Trophoblast cell (in vitro differentiated cells and primary cell): ENCODE measurements around the gene PXK.
A peak's percentile ranks its signal among the peaks of the same experiment; 100 is the strongest.

Experiments used
- DNase-seq, 2 donors: peaks; one replicate each; pipeline ENCODE4 v3.0.0-alpha.2; 2016
- H2AFZ ChIP-seq: 2 replicates; pipeline ENCODE4 v1.6.1; 2013; ENCODE audit warnings: low read length, moderate library complexity, mild to moderate bottlenecking; ENCODE audit not compliant: insufficient read depth, poor library complexity
- H2AK5ac ChIP-seq: 2 replicates; pipeline ENCODE4 v1.6.1; 2013; ENCODE audit warnings: mild to moderate bottlenecking, low read length
- H2BK120ac ChIP-seq: 2 replicates; pipeline ENCODE4 v1.6.1; 2013; ENCODE audit warnings: low read length, mild to moderate bottlenecking, moderate library complexity; ENCODE audit not compliant: insufficient read depth, poor library complexity
- H2BK12ac ChIP-seq: 2 replicates; pipeline ENCODE4 v1.6.1; 2013; ENCODE audit warnings: mild to moderate bottlenecking, low read length, moderate library complexity
- H2BK5ac ChIP-seq: 2 replicates; pipeline ENCODE4 v1.6.1; 2013; ENCODE audit warnings: low read length, low read depth, moderate library complexity, mild to moderate bottlenecking; ENCODE audit not compliant: poor library complexity
- H3K14ac ChIP-seq: 2 replicates; pipeline ENCODE4 v1.6.1; 2013; ENCODE audit warnings: mild to moderate bottlenecking, low read length
- H3K18ac ChIP-seq: 2 replicates; pipeline ENCODE4 v1.6.1; 2013; ENCODE audit warnings: mild to moderate bottlenecking, low read length
- H3K23ac ChIP-seq: 2 replicates; pipeline ENCODE4 v1.6.1; 2013; ENCODE audit warnings: low read length
- H3K27ac ChIP-seq: 2 replicates; pipeline ENCODE4 v1.5.1; 2013; ENCODE audit warnings: low read depth, mild to moderate bottlenecking, inconsistent platforms, low read length, moderate library complexity
- H3K27me3 ChIP-seq: 2 replicates; pipeline ENCODE4 v1.6.1; 2013; ENCODE audit warnings: inconsistent platforms, mild to moderate bottlenecking, low read length, moderate library complexity; ENCODE audit not compliant: insufficient read depth
- H3K36me3 ChIP-seq, 2 experiments: 1 replicate in 1 of 2; 2 replicates in 1 of 2; pipeline ENCODE4 v1.6.1; 2013; ENCODE audit warnings: low read length in 2 of 2, mild to moderate bottlenecking in 2 of 2, moderate library complexity in 1 of 2; ENCODE audit not compliant: insufficient read depth in 2 of 2, control insufficient read depth in 1 of 2
- H3K4ac ChIP-seq: 2 replicates; pipeline ENCODE4 v1.6.1; 2013; ENCODE audit warnings: low read depth, mild to moderate bottlenecking, low read length, moderate library complexity
- H3K4me1 ChIP-seq, 2 experiments: 1 replicate in 1 of 2; 2 replicates in 1 of 2; pipeline ENCODE4 v1.6.1; 2013; ENCODE audit warnings: low read length in 2 of 2, mild to moderate bottlenecking in 2 of 2, moderate library complexity in 1 of 2; ENCODE audit not compliant: insufficient read depth in 2 of 2, control insufficient read depth in 1 of 2
- H3K4me2 ChIP-seq: 2 replicates; pipeline ENCODE4 v1.6.1; 2013; ENCODE audit warnings: inconsistent platforms, mild to moderate bottlenecking, low read length, moderate library complexity
- H3K4me3 ChIP-seq: 2 replicates; pipeline ENCODE4 v1.5.1; 2013; ENCODE audit warnings: mild to moderate bottlenecking, low read depth, low read length, inconsistent platforms
- H3K79me1 ChIP-seq: one replicate; pipeline ENCODE4 v1.6.1; 2013; ENCODE audit warnings: low read length
- H3K79me2 ChIP-seq: 2 replicates; pipeline ENCODE4 v1.6.1; 2013; ENCODE audit warnings: low read length, mild to moderate bottlenecking; ENCODE audit not compliant: control insufficient read depth, insufficient read depth, poor library complexity
- H3K9ac ChIP-seq: 2 replicates; pipeline ENCODE4 v1.6.1; 2013; ENCODE audit warnings: mild to moderate bottlenecking, low read length
- H3K9me3 ChIP-seq: 2 replicates; pipeline ENCODE4 v1.6.1; 2013; ENCODE audit warnings: low read depth, mild to moderate bottlenecking, control low read depth, inconsistent platforms, low read length; ENCODE audit not compliant: insufficient read depth
- H4K12ac ChIP-seq: 2 replicates; pipeline ENCODE4 v1.6.1; 2013; ENCODE audit warnings: low read depth, mild to moderate bottlenecking, low read length, moderate library complexity
- H4K8ac ChIP-seq: 2 replicates; pipeline ENCODE4 v1.6.1; 2013; ENCODE audit warnings: low read depth, mild to moderate bottlenecking, low read length, moderate library complexity
- H4K91ac ChIP-seq: one replicate; pipeline ENCODE4 v1.6.1; 2013; ENCODE audit warnings: low read depth, mild to moderate bottlenecking, low read length, moderate library complexity
- WGBS: extraction: QIAGEN DNeasy Blood & Tissue Kit; methylation state at CpG from one replicate; pipeline ENCODE4 v1.1.7; 2013; ENCODE audit warnings: missing lambda C conversion rate; ENCODE audit not compliant: insufficient read length, insufficient coverage; ENCODE audit errors: extremely low coverage; 5-methylcytosine and 5-hydroxymethylcytosine counted together

The PXK gene

DNA sequence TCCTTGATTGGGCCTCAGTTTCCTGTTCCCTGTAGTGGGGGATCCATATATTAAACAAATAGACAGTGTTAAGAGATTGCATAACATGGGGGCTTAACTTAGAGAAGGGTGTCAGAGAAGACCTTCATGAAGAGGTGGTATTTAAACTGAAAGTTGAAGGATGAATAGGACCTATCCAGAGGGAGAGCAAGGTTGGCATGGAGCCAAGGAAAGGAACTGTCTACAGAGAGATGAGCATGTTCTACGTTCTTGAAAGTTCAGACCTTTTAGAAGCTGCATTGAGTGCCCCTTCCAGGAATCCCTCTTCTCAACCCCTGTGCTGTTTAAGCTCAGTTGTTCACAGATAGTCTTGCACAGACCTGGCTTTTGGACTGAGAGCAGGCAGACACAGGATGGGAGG lies 24.0 kb upstream of the PXK start:
- H3K4ac ChIP-seq, result peak overlapping the region; percentile 60
- no peak overlapping the region for H3K14ac ChIP-seq
- no peak overlapping the region for H2BK12ac ChIP-seq
- H3K18ac ChIP-seq, result no peak overlapping the region
- H4K91ac ChIP-seq, result no peak overlapping the region
- H3K9ac ChIP-seq, result no peak overlapping the region
- no peak overlapping the region for H2AK5ac ChIP-seq
- no peak overlapping the region for H2BK5ac ChIP-seq
- WGBS, result no CpG with 5 or more reads among the region's 1 CpG
- H3K4me1 ChIP-seq, result peaks cover 3 to 6% of the 10 kb centered on the region in 2 experiments
- H4K8ac ChIP-seq, result no peak overlapping the region
- H3K79me2 ChIP-seq, result peaks cover 10% of the 10 kb centered on the region
- no peak overlapping the region for H3K27ac ChIP-seq
- peaks cover 21 to 28% of the 10 kb centered on the region in 2 experiments for H3K36me3 ChIP-seq
- H2BK120ac ChIP-seq, result no peak overlapping the region
- no peak overlapping the region for H3K4me2 ChIP-seq
- H4K12ac ChIP-seq, result no peak overlapping the region
- DNase-seq, result no peak
- no peaks in the 10 kb centered on the region for H3K27me3 ChIP-seq
- no peak overlapping the region for H3K4me3 ChIP-seq
- no peak overlapping the region for H2AFZ ChIP-seq
- no peak overlapping the region for H3K23ac ChIP-seq
- H3K9me3 ChIP-seq, result no peaks in the 10 kb centered on the region
- peaks cover 4% of the 10 kb centered on the region for H3K79me1 ChIP-seq

DNA sequence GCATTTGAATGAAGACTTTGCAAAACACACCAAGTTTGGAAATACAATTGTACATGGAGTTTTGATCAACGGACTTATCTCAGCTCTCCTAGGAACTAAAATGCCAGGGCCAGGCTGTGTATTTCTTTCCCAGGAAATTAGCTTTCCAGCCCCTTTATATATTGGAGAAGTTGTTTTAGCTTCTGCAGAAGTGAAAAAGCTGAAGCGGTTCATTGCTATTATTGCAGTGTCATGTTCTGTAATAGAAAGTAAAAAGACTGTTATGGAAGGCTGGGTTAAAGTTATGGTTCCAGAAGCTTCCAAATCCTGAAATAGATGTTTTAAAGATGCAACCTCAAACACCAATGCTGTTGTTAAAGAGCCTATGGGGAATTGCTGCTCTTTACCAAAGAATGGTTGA lies 14.9 kb upstream of the PXK start:
- H3K14ac ChIP-seq, result no peak overlapping the region
- WGBS, result no CpG with 5 or more reads among the region's 2 CpGs

DNA sequence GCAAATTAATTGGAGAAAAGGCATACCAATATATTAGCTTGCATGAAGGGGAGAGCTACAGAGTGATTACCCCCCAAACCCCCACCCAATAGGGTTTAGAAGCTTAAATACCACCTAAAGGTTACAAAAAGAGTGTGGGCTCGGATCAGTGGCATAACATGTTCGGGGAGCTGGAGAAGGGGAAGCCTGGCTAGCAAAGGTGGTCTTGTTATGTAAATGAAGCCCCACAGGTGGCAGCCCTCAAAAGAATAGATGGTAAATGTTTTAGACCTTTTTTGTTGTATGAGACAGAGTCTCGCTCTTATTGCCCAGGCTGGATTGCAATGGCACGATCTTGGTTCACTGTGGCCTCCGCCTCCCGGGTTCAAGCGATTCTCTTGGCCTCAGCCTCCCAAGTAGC lies 10.9 kb upstream of the PXK start:
- Histone ChIP-seq H3K4me1 (no peaks in the 10 kb centered on the region), H3K9ac (no peak overlapping the region), H3K14ac (no peak overlapping the region), H4K91ac (no peak overlapping the region), H3K27me3 (no peaks in the 10 kb centered on the region), H2AK5ac (no peak overlapping the region), H3K18ac (no peak overlapping the region), H2BK120ac (no peak overlapping the region), H3K4ac (no peak overlapping the region), H3K9me3 (no peaks in the 10 kb centered on the region), H3K79me1 (no peaks in the 10 kb centered on the region), H3K36me3 (peaks cover 6 to 16% of the 10 kb centered on the region in 2 experiments), H2AFZ (no peak overlapping the region), H4K12ac (no peak overlapping the region), H3K79me2 (no peaks in the 10 kb centered on the region), H3K4me2 (no peak overlapping the region), H3K4me3 (no peak overlapping the region), H4K8ac (no peak overlapping the region), H2BK5ac (no peak overlapping the region), H2BK12ac (no peak overlapping the region), H3K23ac (no peak overlapping the region), H3K27ac (no peak overlapping the region)
- no CpG with 5 or more reads among the region's 7 CpGs for WGBS
- DNase-seq, result no peak

More for the DNA sequence above, 14.9 kb upstream of the PXK start:
- Histone ChIP-seq H2BK120ac (no peak overlapping the region), H2BK5ac (no peak overlapping the region), H3K4me3 (no peak overlapping the region), H3K36me3 (peaks cover 17 to 28% of the 10 kb centered on the region in 2 experiments), H2AFZ (no peak overlapping the region), H3K4me1 (no peaks in the 10 kb centered on the region), H3K9ac (peak overlapping the region; percentile 59), H3K27ac (no peak overlapping the region), H4K8ac (no peak overlapping the region), H3K27me3 (no peaks in the 10 kb centered on the region), H4K12ac (no peak overlapping the region), H3K9me3 (no peaks in the 10 kb centered on the region), H3K4me2 (no peak overlapping the region), H2AK5ac (no peak overlapping the region), H3K23ac (no peak overlapping the region), H2BK12ac (no peak overlapping the region), H3K18ac (no peak overlapping the region), H4K91ac (no peak overlapping the region), H3K79me2 (no peaks in the 10 kb centered on the region), H3K4ac (no peak overlapping the region), H3K79me1 (no peaks in the 10 kb centered on the region)
- no peak for DNase-seq

DNA sequence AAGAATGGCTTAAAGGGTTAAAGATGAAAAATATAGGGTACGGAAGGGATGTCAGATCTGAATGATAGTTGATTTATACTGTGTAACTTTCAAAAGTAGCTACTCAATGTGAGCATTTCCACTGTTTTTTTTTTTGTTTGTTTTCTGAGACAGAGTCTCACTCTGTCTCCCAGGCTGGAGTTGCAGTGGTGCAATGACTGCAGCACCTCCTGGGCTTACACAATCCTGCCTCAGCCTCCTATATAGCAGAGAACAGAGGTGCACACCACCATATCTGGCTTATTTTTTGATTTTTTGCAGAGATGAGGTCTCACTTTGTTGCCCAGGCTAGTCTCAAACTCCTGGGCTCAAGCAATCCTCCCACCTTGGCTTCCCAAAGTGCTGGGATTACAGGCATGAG lies 9.9 kb upstream of the PXK start:
- no peak for DNase-seq
- no CpG with 5 or more reads among the region's 1 CpG for WGBS

More for the DNA sequence above, 9.9 kb upstream of the PXK start:
- Histone ChIP-seq H3K27me3 (no peaks in the 10 kb centered on the region), H3K27ac (no peak overlapping the region), H3K23ac (no peak overlapping the region), H3K4me3 (no peak overlapping the region), H3K36me3 (peaks cover 4 to 8% of the 10 kb centered on the region in 2 experiments), H2AK5ac (no peak overlapping the region), H2BK5ac (no peak overlapping the region), H4K91ac (no peak overlapping the region), H3K9ac (no peak overlapping the region), H3K4me2 (no peak overlapping the region), H2AFZ (no peak overlapping the region), H3K79me2 (no peaks in the 10 kb centered on the region), H2BK120ac (no peak overlapping the region), H2BK12ac (no peak overlapping the region), H3K18ac (no peak overlapping the region), H4K8ac (no peak overlapping the region), H3K14ac (no peak overlapping the region), H3K4ac (no peak overlapping the region), H3K79me1 (no peaks in the 10 kb centered on the region), H3K9me3 (no peaks in the 10 kb centered on the region), H3K4me1 (no peaks in the 10 kb centered on the region), H4K12ac (no peak overlapping the region)
